ENCODE data around the gene TAF1.
A peak's percentile ranks its signal among the peaks of the same experiment; 100 is the strongest.
"Not testable (repeated sequence)": the region's sequence is repeated elsewhere in the genome, so short reads cannot be mapped to it uniquely, and the experiment has no call there.

Gene TAF1

DNA sequence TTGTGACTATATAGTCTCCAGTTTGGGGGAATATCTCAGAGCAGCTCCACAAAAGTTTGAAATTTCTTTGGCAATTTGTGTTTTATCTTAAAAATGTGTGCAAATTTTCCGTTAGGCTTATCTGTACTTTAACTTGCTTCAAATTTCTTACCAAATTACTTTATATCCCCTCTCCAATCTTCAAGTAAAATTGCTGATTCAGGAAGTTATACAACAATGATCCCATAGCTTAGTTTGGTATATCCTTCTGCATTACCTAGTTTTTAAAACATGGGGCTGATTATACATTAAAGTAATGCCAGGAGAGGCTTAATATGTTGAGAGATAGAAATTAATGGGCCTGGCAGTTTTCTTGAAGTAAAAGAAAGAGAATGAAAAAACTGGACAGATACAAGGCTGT, 66.6 kb downstream of the TAF1 start:
- no peak for DNase-seq

DNA sequence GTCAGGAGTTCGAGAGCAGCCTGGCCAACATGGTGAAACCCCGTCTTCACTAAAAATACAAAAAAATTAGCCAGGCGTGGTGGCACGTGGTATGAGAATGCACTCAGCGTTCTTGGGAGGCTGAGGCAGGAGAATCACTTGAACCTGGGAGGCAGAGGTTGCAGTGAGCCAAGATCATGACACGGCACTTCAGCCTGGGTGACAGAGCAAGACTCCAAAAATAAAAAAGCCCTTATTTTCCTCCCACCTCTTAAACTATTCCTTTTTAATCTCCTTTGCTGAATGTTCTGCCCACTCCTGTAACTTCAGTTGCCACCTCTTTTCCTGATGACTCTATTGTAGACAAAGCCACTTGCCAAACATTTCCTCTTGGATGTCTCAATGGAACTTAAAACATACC, 72.6 kb downstream of the TAF1 start:
- DNase-seq: no peak

DNA sequence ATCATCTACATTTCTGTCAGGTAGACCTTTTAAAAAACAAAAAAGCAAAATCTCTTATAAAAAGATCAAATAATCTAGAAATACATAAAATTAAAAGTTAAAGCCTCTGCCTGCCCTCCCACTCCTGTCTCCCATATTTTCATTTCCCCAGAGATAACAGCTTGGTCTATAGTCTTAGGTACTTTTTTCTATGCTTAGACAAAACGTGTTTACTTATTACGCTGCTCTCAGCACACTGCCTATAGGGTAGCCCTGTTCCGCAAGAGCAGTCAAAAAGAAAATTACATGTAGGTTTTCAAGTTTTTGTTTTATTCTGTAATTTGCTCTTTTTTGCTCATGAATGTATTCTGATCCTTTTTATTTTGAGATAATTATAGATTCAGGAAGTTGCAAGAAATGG, 73.3 kb downstream of the TAF1 start:
- DNase-seq: no peak

DNA sequence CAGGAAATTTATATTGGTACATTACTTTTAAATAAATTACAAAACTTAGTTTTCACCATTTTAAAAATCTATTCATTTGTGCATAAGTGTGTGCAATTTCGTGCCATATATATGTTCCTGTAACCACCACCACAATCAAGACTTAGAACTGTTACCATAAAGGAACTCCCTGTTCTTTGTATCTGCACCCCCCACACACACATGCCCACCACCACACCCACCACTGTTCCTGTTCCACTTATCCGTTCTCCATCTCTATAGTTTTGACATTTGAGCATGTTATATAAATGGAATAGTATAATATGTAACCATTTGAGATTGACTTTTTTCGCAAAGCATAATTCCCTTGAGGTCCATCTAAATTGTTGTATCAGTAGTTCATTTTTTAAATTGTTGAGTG, 73.7 kb downstream of the TAF1 start:
- no peak for DNase-seq

DNA sequence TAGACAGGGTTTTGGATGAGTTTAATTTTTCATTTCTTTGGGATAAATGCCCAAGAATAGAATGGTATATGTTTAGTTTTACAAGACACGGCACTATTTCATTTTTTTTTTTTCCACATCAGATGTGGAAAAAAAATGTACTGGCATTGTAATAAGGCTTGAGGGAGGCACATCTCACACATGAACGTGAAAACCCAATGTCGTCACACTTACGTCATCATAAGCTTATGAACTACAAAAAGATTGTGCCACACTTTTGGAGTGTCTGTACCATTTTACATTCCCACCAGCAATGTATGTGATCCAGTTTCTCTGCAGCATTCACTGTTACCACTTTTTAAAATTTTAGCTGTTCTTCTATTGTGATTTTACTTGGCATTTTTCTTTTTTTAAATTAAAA, 74.2 kb downstream of the TAF1 start:
- DNase-seq: no peak

DNA sequence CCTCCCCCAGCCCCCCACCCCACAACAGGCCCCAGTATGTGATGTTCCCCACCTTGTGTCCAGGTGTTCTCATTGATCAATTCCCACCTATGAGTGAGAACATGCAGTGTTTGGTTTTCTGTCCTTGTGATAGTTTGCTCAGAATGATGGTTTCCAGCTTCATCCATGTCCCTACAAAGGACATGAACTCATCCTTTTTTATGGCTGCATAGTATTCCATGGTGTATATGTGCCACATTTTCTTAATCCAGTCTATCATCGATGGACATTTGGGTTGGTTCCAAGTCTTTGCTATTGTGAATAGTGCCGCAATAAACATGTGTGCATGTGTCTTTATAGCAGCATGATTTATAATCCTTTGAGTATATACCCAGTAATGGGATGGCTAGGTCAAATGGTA, 75.7 kb downstream of the TAF1 start:
- DNase-seq: not testable (repeated sequence)

DNA sequence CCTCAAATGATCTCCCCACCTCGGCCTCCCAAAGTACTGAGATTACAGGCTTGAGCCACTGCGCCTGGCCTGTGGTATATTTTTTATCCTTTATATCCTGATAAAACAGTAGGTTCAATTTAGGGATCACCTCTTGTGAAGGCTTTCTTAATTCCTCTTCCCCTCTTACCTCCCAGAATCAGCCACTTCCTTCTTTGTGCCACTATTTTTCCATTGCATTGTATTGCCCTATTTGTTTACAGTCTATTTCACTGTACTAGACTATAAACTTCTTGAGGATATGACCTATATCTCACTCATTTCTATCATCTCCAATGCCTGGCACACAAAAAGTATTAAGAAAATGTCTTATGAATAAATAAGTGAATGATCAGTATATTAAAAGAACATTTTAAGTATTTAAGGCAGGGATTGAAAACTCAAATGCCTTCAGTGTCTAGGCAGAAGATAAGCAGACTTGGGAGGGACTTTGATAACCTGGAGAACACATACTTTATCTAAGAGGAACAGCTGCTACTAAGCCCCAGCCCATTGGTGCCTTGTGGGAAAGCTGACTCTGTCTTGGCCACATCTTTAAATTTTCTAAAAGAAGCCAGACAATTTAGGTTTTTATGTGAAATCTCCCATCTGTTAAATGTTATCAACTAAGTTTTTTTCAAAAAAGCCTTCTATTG, 84.4 kb downstream of the TAF1 start:
- no peak for DNase-seq

DNA sequence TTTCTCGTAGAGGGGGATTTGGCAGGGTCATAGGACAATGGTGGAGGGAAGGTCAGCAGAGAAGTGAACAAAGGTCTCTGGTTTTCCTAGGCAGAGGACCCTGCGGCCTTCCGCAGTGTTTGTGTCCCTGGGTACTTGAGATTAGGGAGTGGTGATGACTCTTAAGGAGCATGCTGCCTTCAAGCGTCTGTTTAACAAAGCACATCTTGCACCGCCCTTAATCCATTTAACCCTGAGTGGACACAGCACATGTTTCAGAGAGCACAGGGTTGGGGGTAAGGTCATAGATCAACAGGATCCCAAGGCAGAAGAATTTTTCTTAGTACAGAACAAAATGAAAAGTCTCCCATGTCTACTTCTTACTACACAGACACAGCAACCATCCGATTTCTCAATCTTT, 85.4 kb downstream of the TAF1 start:
- DNase-seq: not testable (repeated sequence)

DNA sequence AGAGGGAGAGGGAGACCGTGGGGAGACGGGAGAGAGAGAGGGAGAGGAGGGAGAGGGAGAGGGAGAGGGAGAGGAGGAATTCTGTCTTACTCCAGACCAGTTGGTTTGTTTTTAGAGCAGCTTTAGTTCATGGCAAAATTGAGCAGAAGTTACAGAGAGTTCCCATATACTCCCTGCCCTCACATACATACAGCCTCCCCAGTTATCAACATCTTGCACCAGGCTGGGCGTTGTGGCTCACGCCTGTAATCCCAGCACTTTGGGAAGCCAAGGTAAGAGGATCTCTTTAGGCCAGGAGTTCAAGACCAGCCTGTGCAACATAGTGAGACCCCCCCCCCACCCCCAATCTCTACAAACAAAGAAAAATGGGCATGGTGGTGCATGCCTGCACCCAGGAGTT, 86.9 kb downstream of the TAF1 start:
- no peak for DNase-seq

DNA sequence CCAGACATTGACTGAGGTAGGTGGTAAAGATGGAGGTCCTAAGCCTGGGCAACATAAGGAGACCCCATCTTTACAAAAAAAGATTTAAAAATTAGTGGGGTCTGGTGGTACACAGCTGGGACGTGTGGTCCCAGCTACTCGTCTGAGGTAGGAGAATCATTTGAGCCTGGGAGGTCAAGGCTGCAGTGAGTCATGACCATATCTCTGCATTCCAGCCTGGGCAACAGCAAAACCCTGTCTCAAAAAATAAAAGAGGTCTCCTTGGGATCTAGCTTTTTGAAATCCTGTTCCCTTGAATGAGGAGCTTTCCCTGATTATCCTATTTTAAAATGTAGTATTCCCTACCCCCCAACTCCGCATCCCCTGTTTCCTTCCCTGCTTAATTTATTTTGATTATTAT, 88.1 kb downstream of the TAF1 start:
- DNase-seq: no peak

DNA sequence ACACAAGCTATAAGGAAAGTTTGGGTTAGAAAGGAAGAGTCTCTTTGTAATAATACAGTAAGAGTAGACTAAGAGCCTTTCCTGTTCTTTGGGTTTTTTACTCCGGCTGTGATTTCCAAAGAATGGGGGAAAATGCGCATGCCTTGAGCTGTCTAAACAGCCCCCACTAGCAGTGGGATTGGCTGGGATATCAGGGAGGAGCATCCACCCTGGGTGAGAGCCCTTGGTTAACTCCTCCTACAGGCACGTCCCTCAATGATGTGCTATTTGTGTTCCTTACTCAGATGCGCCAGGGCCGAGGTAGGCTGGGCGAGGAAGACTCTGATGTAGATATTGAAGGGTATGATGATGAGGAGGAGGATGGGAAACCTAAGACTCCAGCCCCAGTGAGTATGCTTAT, 92.7 kb downstream of the TAF1 start:
- no peak for DNase-seq

DNA sequence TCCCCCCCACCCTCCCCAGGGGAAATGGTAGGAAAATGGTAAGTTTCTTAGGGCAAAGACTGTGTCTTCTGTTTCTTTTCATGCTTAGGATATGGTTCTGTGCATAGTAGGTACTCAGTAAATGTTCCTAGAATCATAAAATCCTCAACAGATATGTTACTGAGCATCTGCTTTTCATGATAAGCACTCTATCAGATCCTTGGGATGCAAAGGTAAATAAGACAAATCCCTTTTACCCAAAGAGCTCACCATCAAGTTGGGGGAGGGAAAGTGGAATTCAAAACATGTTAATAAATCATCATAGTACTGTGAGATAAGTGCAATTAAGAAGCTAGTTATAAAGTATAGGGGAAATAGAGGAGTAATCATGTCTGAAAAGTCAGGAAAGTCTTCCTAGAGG, 98.8 kb downstream of the TAF1 start:
- DNase-seq: no peak

DNA sequence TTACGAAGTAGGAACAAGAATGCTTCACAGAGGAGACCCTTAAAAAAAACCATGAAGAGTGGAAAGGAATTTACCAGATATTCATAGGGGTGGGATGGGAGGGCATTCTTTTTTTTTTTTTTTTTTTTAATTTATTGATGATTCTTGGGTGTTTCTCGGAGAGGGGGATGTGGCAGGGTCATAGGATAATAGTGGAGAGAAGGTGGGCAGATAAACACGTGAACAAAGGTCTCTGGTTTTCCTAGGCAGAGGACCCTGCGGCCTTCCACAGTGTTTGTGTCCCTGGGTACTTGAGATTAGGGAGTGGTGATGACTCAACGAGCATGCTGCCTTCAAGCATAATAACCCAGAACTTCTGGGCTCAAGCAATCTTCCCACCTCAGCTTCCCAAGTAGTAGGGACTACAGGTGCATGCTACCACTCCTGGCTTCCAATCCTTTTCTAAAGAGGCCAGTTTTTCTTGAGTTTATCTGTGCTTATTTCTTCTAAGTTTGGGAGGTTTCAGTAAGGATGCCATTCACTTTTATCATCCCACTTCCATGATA, 100.9 kb downstream of the TAF1 start:
- no peak for DNase-seq

DNA sequence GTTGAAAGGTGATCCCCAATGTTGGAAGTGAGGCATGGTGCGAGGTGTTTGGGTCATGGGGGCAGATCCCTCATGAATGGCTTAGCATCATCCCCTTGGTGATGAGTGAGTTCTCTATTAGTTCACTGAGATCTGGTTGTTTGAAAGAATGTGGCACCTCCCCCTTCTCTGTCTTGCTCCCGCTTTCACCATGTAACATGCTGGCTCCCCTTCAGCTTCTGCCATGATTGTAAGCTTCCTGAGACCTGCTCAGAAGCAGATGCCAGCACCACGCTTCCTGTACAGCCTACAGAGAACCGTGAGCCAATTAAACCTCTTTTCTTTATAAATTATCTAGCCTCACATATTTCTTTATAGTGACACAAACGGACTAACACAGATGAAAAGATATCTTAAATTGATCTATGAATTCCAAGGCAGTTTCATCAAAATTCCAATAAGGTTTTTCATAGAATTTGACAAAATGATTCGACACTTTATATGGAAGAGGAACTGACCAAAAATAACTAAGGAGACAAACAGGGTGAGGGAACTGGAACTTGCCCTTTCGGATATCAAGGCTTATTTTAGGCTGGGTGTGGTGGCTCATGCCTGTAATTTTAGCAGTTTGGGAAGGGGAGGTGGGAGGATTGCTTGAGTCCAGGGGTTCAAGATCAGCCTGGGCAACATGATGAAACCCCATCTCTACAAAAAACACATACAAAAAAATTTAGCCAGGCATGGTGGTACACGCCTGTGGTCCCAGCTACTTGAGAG, 109.8 kb downstream of the TAF1 start:
- DNase-seq: no peak

DNA sequence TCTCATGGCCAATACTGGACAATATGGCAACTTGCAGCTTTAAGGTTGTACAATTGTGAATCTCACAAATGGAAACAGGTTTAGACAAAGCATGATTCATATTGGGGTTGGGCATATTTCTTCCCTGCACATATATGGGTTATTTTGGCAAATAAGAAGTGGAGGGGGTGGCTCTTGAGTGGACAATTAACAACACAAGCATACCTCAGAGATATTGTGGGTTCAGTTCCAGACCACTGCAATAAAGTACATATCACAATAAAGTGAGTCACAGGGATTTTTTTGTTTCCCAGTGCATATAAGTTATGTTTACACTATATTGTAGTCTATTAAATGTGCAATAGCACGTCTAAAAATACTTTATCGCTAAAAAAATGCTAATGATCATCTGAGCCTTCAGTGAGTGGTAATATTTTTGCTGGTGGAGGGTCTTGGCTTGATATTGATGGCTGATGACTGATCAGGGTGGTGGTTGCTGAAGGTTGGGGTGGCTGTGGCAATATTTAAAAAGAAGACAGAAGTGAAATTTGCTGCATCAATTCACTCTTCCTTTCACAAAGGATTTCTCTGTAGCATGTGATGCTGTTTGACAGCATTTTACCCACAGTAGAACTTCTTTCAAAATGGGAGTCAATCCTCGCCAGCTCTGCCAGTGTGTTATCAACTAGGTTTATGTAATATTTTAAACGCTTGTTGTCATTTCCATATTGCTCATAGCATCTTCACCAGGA, 116.2 kb downstream of the TAF1 start:
- no peak for DNase-seq

DNA sequence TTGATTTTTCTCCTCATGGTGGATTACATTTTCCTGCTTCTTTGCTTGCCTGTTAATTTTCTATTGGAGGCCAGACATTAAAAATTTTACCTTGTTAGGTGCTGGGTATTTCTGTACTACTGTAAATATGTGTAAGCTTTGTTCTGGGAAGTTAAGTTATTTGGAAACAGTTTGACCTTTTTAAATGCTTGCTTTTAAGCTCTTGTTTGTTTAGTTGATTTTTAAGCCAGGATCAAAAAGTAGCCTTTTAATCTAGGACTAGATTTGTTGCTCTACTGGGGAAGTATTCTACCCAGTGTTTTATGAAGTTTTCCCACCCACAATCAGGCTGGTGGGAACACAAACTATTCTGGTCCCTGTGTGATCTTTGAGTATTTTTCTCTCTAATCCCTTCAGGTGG, 121.7 kb downstream of the TAF1 start:
- DNase-seq: no peak

DNA sequence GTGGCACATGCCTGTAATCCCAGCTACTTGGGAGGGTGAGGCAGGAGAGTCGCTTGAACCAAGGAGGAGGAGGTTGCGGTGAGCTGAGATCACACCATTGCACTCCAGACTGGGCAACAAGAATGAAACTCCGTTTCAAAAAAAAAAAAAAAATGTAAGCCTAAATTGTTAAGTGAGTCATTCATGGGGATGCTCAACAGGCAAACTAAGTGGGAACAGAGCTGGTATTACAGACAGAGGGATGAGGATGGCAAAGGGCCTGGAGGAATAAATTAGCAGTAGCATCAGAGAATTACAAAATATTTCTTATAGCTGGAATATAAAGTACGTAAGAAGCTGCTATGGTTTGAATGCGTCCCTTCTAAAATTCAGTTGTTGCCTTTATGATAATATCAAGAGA, 123.4 kb downstream of the TAF1 start:
- DNase-seq: no peak

DNA sequence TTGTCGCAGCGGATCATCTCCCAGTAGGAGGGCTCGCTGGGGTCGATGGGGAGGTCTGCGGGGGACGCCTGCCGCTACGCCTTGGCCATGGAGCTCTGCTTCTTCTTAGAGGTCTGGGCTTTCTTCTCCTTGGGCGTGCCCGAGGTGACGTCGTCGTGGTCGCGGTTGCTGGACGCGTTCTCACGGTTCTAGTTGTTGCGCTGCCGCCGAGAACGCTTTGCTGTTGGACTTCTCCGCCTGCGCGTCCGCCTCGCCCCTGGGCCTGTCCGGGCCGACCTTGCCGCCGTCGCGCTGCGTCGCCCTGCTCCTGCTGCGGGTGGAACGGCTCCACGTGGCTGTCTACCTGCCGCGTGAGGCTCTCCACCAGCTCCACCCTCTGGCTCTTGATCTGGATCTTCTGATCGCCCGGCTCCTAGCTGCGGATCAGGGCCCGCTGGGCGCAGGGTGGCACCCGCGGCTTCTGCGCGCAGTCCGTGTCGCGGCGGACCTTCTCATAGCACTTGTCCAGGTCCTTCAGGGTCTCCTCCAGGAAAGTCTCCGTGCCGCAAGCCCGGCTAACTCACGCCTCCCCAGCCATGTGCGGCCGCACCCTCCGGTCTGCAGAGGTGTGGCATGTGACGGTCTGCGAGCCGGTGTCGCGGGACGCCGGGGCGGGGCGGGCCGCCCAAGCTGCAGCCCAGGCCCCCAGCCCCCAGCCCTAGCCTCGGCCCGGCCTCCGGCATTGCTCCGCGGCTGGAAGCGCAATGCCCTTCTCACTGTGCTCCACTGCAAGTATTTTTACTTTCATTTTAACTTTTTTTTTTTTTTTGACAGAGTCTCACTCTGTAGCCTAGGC, 126.3 kb downstream of the TAF1 start:
- DNase-seq: peak; percentile 46

DNA sequence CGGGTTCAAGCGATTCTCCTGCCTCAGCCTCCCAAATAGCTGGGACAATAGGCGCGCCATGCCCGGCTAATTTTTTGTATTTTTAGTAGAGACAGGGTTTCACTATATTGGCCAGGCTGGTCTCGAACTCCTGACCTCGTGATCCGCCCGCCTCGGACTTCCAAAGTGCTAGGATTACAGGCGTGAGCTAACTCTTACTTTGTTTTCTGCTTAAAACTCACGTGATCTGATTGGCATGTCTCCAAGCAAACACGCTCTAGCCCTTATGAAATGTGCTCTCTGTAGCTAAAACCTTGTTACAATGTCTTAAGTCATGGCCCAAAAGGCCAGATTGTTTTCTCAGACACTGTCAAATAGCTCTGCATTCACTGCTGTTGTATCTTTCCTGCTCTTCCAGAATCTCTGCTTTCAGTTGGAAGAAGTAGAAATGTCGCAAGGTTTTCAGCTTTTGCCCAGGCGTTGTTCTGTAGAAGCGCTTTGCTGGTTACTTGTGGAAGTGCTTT, 127.0 kb downstream of the TAF1 start:
- DNase-seq: peak; percentile 7

DNA sequence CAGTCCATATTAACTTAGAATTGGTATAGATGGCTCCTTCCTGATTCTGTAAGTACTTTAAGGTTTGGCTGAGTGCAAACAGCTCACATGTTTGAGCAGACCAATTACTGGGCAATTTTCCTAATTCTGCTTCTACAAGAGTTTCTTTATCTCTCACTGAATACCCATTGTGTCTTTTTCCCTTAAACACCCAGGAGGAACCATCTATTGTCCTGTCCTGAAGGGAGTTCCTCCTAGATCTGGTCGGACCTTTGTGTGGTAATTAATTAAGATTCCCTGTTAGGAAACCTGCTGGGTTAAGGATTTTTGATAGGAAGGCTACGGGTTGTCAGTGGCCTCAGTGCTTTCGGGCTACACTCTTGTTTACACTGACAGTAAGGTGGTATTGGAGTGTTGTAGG, 129.8 kb downstream of the TAF1 start:
- not testable (repeated sequence) for DNase-seq

DNA sequence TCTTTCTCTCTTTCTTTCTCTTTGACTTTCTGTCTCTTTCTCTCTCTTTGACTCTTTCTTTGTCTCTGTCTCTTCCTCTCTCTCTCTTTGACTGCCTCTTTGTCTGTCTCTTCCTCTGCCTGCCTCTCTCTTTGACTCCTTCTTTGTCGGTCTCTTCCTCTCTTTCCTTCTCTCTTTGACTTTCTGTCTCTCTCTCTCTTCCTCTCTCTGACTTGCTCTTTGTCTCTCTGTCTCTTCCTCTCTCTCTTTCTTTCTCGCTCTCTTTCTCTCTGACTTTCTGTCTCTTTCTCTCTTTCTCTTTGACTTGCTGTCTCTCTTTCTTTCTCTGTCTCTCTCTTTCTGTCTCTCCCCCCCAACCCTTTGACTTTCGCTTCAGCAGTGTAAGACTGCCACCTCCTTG, 130.3 kb downstream of the TAF1 start:
- DNase-seq: no peak

DNA sequence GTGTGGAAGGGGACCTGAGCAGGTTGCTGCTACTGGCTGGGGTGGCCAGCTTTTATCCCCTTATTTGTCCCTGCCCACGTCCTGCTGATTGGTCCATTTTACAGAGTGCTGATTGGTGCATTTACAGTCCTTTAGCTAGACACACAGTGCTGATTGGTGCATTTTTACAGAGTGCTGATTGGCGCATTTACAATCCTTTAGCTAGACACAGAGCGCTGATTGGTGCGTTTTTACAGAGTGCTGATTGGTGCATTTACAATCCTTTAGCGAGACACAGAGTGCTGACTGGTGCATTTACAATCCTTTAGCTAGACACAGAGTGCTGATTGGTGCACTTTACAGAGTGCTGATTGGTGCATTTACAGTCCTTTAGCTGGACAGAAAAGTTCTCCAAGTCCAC, 135.9 kb downstream of the TAF1 start:
- not testable (repeated sequence) for DNase-seq

DNA sequence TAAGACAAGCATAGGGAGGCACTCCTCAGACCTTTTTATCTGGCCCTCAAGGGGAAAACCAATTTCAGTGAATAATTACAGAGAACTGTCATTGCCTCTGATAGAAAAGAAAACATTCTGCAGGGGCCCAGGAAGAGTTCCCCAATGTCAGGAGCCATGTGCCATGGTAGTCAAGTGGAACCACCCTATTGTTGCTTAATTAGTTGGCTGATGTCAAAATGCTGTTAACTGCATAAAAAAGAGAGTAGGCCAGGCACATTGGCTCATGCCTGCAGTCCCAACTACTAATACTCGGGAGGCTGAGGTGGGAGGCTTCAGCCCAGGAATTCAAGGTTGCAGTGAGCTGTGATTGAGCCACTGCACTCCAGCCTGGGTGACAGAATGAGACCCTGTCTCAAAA, 138.2 kb downstream of the TAF1 start:
- no peak for DNase-seq

All from DMS79 treated with DMSO at 0.1 percent for 48 hours (cell line).